Adipocyte (in vitro differentiated cells): Measurements from ENCODE around the gene RPS6KA5.

Experiments
- DNase-seq: peaks from one replicate; pipeline ENCODE4 v3.0.0-alpha.2; 2015; ENCODE audit warnings: low read depth
- H3K27me3 ChIP-seq: replicated peaks from 2 replicates; pipeline ENCODE4 v1.7.0; 2013; ENCODE audit warnings: mild to moderate bottlenecking, low read length, moderate library complexity; ENCODE audit not compliant: control insufficient read depth, insufficient read depth
- H3K36me3 ChIP-seq: 2 replicates; pipeline ENCODE4 v1.7.0; 2013; ENCODE audit warnings: low read length, mild to moderate bottlenecking, moderate library complexity; ENCODE audit not compliant: control insufficient read depth, insufficient read depth, severe bottlenecking
- H3K4me1 ChIP-seq: 2 replicates; pipeline ENCODE4 v1.7.0; 2013; ENCODE audit warnings: mild to moderate bottlenecking, low read length, moderate library complexity; ENCODE audit not compliant: control insufficient read depth, insufficient read depth
- H3K4me3 ChIP-seq: 2 replicates; pipeline ENCODE4 v1.7.0; 2013; ENCODE audit warnings: mild to moderate bottlenecking, low read length, moderate library complexity
- H3K9ac ChIP-seq: 2 replicates; pipeline ENCODE4 v1.7.0; 2013; ENCODE audit warnings: mild to moderate bottlenecking, low read length, moderate library complexity
- H3K9me3 ChIP-seq: 2 replicates; pipeline ENCODE4 v1.7.0; 2013; ENCODE audit warnings: mild to moderate bottlenecking, low read length, moderate library complexity; ENCODE audit not compliant: control insufficient read depth

Gene RPS6KA5

GRCh38 chr14:90803249-90803648, 257.2 kb downstream of the RPS6KA5 start:
- H3K4me3 ChIP-seq, result no peak overlapping the region
- no peak overlapping the region for H3K9ac ChIP-seq
- peaks cover 48% of the 10 kb centered on the region for H3K4me1 ChIP-seq
- no peaks in the 10 kb centered on the region for H3K27me3 ChIP-seq
- H3K36me3 ChIP-seq, result no peaks in the 10 kb centered on the region
- no peaks in the 10 kb centered on the region for H3K9me3 ChIP-seq
- no peak for DNase-seq

DNA sequence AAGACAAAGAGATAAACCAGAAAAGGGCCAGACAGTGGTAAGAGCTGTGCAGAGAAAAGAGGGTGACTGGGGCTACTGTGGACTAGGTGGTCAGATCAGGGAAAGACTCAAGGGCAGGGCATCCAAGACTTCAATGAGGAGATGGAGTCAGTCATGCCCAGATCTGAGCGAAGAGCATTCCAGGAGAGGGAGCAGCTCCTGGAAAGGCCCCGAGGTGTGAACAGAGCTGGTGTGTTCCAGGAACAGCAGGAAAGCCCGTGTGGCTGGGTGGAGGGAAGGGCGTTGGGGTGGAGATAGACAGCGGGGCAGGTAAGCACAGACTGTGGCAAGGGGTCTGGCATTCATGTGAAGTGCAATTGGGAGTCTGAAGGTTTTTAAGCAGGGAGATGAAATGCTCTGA, 261.0 kb downstream of the RPS6KA5 start:
- Histone ChIP-seq H3K4me3 (no peak overlapping the region), H3K27me3 (no peaks in the 10 kb centered on the region), H3K9me3 (no peaks in the 10 kb centered on the region), H3K9ac (no peak overlapping the region), H3K4me1 (peaks cover 48% of the 10 kb centered on the region), H3K36me3 (no peaks in the 10 kb centered on the region)
- DNase-seq, result no peak

DNA sequence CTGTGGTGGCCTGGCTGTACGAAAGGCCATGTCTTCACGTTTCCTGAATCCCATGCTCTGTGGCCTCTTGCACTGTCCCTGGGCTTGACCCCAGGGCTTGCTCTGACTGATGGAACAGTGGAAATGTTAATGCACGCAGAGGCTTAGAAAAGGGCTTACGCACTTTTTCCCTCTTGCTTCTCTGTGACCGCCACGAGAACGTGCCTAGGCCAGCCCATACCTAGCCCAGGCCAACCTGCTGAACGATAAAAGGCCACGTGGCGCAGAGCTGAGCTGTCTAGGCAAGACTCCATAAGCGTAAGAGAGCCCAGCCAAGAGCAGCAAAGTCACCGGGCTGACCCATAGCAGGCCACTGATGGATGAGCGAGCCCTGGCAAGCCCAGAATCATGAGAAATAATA, 262.5 kb downstream of the RPS6KA5 start:
- Histone ChIP-seq H3K9me3 (no peaks in the 10 kb centered on the region), H3K27me3 (no peaks in the 10 kb centered on the region), H3K9ac (no peak overlapping the region), H3K4me3 (no peak overlapping the region), H3K4me1 (peaks cover 39% of the 10 kb centered on the region), H3K36me3 (no peaks in the 10 kb centered on the region)
- no peak for DNase-seq
